Measurements from ENCODE around the gene CCDC78.

Gene CCDC78

DNA sequence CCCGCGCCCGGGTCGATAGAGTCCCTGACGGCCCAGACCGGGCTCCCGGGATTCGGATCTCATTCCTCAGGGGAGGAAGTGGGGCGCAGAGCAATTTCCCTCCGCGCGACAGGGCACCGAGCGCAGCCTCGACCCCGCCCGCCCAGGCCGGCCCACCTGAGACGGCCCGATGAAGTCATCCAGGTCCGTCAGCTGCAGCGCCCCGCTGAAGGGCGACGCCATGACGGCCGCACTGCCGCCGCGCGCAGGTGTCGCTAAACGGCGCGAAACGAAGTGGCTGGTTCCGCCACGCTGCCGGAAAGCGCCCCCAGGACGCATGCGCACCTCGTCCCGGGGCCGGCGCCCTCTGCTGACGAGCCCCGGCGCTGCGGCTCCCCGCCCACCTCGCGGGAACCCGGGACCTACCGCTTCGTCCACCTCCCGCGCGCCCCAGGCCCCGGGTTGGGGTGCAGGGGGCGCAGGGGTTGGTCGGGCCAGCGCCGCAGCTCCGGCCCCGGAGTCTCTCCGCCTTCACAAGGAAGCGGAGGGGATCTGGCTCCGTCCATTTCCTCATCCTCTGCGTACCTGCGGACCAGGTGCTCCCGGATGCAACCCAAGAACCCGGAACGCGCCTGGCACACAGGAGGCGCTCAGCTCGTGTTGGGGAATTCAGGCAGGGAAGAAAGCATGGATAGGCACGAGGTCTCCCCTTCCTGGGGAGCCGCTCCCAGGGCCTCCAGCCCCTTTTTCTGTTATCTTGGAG lies 14.7 kb upstream of the CCDC78 start, which contains the start of gene CIAO3:
Gene CIAO3, minus strand, starts transcription at position 234 of the 742 bp plus-strand sequence. Its CDS starts 12 bp downstream, at position 222.
- H3K4me3 ChIP-seq (ENCODE audit: low read depth, low read length), result peak within 1 kb of the TSS; percentile 91
- peak; percentile 71 for DNase-seq (ENCODE audit: low read depth)

DNA sequence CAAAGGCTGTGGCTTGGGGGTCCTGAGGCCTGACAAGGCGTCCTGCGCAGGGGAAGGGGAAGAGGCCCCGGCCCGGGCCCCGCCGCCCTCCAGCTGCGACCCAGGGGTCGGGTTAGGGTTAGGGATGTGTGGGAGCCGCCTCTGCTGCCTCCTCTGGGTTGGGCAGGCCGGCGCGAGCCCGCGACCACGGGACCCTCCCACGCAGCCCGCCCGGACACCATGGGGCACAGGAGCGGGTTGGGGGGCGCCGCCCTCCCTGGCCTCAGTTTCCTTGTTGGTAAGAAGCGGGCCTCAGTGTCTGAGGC lies 14.2 kb upstream of the CCDC78 start:
- peak overlapping the region; percentile 91 for H3K4me3 ChIP-seq (ENCODE audit: low read depth, low read length)
- no peak for DNase-seq (ENCODE audit: low read depth)

DNA sequence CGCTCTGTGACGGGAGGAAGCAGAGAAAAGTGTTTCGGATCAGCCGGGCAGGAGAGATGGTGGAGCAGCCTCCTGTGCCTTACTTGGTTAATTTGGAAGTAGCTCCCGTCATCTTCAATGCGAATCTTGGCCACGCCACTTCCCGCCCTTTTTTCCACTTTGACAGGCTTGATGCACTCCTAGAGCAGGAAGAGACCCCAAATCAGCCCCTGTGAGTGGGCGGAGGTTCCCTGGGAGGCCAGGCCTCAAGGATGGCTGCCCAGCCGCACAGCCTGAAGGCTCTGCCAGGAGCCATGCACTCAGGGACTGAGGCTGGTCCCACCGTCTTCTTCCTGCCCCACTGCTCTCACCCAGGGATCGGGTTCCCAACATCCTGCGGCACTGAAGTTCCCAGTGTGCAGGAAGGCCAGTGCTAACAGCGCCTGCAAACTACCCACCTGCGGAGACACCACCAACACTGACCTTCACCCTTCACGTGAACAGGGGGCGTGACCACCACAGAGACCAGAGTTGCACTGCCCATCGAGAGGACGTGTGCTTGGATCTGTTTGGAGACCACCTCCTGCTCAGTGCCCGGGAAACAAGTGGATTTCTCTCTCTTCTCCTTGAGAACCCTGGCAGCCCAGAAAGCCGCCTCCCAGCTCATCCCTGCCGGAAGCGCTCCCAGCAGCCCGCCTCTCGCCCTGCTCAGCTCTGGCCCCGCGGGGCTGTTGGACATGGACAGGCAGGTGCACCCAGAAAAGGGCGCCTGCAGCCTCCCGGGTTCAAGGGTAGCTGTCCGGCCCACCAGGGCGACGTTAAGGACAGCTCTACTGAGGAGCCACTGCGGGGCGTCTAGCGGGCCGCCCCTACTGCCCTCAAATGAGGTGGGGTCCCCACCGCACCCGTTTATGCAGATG lies 13.6 kb upstream of the CCDC78 start:
- peak overlapping the region; percentile 91 for H3K4me3 ChIP-seq (ENCODE audit: low read depth, low read length)
- no peak for DNase-seq (ENCODE audit: low read depth)

DNA sequence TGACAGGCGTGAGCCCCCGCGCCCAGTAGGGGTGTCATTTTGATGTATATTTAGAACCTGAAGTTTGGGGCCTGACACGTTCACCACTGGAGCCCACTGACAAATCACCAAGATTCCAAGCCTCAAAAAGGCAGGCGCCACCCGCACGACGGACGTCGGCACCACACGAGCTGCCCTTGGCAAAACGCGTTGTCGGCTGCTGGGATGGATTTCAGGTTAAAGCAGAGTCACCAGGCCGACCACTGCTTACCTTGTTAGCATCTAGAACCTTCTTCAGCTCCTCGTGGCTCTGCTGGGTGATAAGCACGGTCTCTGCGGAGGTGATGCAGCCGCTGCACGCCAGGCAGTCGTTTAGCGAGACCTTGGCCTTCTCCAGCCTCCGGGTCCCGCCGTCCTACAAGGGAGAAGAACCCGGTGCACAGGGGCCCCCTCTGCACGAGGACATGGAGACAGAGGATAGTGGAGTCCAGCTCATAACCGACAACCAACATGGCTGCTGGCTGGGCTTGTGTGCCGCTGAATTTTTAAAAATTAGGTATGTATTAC lies 10.8 kb upstream of the CCDC78 start:
- no peak overlapping the region for H3K4me3 ChIP-seq (ENCODE audit: low read depth, low read length)
- DNase-seq (ENCODE audit: low read depth), result no peak

DNA sequence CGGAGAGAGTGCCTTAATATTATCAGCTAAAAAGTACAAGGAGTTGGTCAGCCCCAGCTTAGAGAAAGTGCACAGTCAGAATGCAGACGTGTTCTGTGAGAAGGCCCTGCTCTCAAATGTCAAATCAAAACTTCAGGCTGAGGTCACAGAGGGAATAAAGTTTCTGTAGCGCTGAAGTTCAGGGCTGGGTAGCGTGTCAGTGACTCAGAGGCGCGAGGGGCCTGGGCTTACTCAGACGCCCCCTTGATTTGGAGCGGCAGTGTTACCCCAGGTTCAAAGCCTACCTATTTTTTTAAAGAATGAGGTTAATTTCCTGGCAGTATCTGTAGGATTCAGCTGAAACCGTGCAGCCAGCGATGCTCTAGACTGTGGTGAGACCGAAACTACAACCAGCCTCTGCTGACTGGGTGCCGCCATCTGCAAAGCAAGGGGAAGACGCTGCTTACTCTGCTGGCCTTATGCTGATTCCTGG lies 9.8 kb upstream of the CCDC78 start:
- DNase-seq (ENCODE audit: low read depth), result no peak

DNA sequence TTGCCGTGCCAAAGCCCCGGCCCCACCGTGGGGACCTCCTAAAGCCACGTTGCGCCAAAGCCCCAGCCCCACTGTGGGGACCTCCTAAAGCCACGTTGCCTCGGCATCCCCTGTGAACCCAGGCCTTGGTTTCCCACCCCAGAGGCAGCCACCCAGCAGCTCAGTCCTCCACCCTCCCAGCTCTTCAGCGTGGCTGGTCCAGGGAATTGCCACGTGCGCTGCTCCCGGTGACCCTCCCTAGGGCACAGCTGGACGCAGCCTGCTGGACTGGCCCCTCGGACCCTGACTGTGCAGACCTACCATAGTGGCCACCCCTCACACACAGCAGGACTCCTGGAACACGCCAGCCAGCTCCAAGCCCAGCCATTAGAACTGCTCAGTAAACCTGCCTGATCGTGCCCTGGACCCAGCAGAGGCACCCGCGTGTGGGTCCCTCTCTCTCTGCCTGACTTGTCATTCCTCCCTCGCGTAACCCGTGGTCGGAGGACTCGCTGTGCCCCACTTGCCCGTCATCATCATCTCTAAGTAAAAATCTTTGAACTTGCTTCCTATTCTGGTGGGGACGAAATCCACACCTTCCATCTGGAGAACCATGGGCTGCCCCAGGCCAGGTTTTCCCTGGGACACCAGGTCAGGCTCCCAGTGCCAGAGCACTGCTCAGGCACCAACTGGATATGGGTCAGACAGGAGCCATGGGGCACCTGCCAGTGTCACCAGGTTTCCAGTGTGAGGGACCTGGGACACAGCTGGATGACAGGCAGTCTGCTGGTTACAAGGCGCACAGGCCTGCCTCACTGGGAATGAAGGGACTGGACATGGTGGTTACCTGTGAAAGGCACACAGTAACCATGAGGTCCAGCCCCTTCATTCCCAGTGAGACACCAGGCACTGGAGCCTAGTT lies 9.0 kb upstream of the CCDC78 start:
- no peak for DNase-seq (ENCODE audit: low read depth)

More for the DNA sequence above, 9.8 kb upstream of the CCDC78 start:
- no peak overlapping the region for H3K4me3 ChIP-seq (ENCODE audit: low read depth, low read length)

DNA sequence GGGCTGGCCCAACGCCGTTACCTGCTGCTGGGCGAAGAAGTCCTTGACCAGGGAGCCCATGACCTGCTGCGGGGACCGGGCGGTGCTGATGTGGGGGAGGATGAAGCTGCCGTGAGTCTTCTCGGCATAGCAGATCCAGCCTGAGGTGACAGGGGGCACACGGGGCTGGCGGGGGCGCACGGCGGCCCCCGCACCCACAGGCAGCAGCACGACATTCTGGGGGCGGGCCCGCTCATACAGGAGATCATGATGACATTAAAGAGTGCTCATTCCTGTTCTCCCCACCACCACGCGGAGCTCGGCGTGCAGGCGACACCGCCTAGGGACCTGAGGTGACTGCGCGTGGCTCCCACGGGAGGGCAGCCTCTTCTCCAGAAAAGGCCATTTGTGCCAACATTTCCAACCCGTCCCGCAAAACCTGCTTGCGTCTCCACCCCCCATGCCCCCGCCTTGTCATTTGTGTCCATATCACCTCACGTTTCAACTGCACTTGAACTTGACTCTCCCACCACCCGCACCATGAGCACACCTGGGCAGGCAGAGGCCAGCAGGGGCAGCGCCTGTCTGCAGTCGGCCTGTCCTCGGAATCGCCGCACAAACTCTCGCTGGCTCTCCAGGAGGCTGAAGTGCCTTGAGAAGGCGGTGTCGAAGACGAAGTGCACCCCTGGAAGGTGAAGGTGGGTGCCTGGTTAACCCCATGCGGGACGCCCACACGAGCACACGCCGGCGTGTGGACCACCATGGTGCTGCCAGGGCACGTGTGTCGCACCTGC lies 8.2 kb upstream of the CCDC78 start:
- no peak overlapping the region for H3K4me3 ChIP-seq (ENCODE audit: low read depth, low read length)
- DNase-seq (ENCODE audit: low read depth), result no peak

More for the DNA sequence above, 9.0 kb upstream of the CCDC78 start:
- H3K4me3 ChIP-seq (ENCODE audit: low read depth, low read length), result no peak overlapping the region

DNA sequence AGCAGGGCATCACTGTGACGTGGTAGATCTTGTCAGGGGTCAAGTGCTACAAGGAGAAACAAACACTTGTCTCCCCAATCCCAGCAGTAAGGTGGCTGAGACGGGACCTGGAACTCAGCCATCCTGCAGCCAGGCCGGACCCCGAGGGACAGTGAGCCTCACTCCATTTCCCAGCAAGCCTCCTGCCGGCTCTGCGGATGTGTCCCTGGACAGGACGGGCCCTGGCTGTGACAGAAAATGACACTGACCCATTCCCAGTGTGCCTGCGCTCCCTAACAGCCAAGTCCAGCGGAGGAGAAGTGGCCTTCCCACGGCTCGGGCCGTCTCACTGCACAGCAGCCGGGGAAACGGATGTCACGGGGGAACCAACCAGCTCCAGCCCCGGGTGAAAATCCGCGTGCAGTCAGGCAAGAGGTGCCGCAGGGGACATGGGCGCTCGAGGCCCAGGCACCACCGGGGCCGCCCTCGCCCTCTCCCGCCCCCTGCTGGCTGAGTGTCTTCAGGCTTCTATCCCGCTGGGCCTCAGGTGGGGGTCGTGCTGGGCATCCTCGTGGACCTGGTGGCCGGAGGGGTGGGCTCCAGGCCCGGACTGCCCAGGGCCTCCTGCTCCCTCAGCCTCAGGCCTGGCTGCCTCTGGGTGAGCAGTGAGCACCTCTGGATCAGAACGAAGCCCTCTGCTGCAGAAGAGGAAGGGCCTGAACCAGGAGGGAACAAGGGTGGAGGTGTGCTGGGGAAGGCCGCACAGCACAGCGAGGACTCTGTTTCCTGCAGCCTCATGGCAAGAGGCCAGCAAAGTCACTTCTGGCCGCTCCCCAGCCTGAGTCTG lies 7.4 kb upstream of the CCDC78 start:
- H3K4me3 ChIP-seq (ENCODE audit: low read depth, low read length), result no peak overlapping the region
- no peak for DNase-seq (ENCODE audit: low read depth)

DNA sequence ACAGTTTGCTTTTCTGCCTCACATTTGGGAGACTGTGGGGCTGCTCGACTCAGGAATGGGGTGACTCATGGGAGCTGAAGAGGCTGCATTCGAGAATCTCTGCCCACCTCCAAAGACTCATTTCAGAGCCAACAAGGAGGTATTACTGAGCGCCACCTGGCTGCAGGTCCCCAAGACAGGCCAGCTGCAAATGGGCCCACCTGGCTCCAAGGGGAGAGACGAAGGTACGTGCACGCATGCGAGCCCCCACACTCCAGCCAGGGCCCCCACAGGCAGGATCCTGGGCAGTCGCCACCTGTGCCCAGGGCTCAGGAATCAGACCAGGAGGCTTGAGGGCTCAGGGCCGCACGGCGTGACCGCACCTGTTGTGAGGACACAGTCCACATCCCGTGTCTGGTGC lies 6.7 kb upstream of the CCDC78 start:
- H3K4me3 ChIP-seq (ENCODE audit: low read depth, low read length), result no peak overlapping the region
- DNase-seq (ENCODE audit: low read depth), result no peak

DNA sequence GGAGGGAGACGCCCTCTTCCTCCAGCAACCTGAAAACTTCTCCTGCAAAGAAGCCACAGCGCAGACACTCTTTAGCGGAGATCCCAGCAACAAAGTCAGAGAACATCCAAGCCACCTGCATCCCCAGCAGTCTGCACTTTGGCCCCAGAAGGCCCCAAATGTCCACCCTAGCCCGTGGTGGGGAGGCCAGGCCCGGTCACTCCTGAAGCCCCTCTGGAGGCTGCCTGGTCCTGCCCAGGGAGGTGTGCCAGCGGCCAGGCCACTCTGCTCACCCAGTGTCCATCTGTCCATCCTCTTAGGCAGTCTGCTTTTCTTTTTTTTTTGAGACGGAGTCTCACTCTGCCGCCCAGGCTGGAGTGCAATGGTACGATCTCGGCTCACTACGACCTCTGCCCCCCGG lies 6.1 kb upstream of the CCDC78 start:
- H3K4me3 ChIP-seq (ENCODE audit: low read depth, low read length), result no peak overlapping the region
- DNase-seq (ENCODE audit: low read depth), result no peak

DNA sequence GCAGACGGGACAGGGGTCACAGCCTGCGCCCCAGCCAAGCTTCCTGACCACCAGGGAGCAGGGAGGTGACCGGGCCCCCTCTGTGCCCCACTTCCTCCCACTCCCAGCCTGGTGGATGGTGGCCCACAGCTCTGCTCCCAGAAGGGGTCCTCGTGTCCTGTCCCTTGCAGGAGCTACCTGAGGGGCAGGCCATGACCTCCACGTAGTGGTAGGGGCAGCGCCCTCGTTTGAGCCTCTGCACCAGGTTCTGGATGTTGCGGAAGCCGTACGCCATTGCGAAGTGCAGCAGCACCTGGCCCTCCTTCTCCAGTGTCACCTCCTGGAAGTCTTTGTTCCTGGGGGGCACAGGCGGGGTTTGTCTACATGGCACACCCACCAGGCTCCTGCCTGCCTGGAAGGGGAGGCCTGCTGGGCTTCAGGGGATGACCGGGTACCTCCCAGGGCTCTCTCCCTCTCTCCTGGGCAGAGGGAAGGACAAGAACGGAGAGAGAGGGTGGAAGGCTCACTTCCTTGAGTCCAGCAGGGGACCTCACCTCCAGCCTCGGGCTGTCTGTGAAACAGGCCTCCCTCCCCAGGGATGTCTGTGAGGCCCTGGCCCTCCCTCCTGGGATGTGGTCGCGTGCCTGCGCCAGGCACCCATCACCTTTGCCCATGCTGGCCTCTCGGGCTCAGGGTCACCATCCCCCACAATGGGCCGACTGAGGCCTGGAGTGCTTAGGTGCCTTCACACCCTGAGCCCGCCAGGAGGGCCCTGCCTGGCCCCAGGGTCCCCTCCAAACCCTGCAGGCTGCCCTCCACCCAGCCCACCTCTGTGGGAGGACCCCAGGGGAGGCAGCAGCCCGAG lies 4.6 kb upstream of the CCDC78 start:
- DNase-seq (ENCODE audit: low read depth), result no peak
- no peak overlapping the region for H3K4me3 ChIP-seq (ENCODE audit: low read depth, low read length)

DNA sequence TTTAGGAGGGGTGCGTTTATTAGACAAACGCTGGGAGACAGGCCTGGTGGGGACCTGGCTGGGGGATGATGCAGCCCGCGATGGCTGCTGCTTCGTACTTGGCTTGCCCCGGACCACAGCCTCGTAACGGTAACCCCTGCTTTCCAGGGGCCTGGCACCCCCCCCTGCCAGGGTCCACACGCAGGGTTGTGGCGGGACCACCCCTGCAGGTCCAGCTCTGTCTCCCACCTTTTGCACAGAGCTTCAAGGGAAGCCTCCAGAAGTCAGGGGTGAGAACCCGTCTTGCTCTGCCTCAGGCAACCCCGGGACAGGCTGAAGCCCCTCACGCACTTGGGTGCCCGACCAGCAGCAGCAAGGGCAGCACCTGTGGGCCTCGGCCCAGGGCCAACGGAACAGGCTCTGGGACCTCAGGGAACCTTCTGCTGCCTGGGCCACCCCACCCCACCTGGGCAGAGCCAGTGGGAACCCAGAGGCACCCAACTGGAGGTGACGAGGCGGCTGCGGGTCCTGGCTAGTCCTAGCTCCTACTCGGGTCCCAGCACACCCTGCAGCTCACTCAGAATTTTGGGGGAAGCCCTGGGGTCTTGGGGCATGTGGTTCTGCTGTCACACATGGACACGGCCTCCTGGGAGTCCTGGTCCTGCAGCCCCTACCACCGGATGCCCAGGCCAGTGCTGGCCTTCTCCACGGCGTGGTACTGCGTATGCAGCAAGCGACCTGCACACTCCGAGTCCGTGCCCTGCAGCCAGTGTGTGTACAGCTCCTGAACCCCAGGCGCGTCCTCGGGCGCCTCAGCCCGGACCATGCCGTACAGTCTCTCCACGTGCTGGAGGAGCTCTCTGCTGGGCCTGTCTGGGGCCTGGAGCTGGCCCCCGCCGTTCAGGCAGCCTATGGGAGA lies 3.8 kb upstream of the CCDC78 start:
- H3K4me3 ChIP-seq (ENCODE audit: low read depth, low read length), result no peak overlapping the region
- no peak for DNase-seq (ENCODE audit: low read depth)

DNA sequence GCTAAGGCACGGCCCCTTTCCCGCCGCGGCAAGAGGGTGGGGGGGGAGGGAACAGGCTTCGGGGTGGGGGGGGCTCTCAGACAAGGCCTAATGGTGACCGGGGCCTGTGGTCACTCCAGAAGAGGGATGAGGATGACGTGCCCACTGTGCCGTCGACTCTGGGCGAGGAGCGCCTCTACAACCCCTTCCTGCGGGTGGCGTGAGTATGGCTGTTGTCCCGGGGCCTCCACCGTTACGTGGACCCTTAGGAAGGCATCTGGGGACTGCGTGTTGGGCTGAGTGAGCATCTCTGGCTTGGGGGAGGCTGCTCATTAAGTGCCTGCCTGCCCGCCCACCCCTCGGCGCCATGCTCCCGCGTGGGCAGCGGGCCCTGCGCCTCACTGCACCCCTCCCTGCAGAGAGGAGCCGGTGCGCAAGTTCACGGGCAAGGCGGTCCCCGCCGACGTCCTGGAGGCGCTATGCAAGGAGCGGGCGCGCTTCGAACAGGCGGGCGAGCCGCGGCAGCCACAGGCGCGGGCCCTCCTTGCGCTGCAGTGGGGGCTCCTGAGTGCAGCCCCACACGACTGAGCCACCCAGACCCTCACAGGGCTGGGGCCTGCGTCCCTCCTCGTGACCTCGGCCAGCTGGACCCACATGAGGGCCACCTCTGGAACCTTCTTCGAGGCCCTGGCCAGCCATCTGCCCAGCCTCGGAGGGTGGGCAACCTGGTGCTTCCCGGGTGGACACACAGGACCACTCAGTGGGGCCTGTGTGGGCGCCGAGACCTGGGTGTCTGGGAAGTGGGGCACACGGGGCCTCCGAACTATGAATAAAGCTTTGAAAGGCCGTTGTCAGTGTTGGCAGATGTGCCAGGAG lies 2.9 kb upstream of the CCDC78 start:
- no peak for DNase-seq (ENCODE audit: low read depth)
- H3K4me3 ChIP-seq (ENCODE audit: low read depth, low read length), result peak overlapping the region; percentile 81

DNA sequence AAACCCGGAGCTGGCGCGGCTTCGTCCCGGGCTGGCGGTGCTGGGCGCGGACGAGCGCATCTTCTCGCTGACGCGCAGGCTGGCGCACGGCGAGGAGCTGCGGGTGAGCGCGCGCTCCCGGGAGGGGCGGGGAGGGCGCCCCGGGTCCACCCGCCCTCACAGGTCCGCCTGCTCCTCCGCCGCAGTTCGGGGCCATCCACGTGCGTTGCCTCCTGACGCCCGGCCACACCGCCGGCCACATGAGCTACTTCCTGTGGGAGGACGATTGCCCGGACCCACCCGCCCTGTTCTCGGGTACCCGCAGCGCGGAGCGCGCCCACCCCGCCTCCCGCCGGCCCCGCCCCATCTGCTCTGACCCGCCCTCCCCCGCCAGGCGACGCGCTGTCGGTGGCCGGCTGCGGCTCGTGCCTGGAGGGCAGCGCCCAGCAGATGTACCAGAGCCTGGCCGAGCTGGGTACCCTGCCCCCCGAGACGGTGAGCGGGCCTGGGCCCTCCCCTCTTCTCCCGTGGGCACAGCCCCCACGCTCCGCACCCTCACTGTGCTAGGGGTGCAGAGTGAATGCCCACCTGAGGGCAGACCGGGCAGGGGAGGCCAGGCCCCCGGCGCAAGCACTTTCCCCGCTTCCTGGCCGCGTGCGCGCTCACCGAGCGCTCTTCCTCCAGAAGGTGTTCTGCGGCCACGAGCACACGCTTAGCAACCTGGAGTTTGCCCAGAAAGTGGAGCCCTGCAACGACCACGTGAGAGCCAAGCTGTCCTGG lies 2.1 kb upstream of the CCDC78 start:
- peak; percentile 58 for DNase-seq (ENCODE audit: low read depth)
- H3K4me3 ChIP-seq (ENCODE audit: low read depth, low read length), result peak overlapping the region; percentile 81
